Measurements from ENCODE around the gene TMCO4.

Gene TMCO4

GRCh38 chr1:19775317-19775716 lies 24.4 kb downstream of the TMCO4 start:
- DNase-seq, result no peak

GRCh38 chr1:19774180-19774785 lies 25.4 kb downstream of the TMCO4 start:
- no peak for DNase-seq

- DNase-seq, result no peak
These were observed 26.2 kb downstream of the TMCO4 start for GRCh38 chr1:19773485-19773884.

- DNase-seq, result no peak
These were observed 27.7 kb downstream of the TMCO4 start for GRCh38 chr1:19772053-19772452.

- no peak for DNase-seq
These were observed 28.4 kb downstream of the TMCO4 start for GRCh38 chr1:19771350-19771749.

GRCh38 chr1:19770436-19771190 lies 29.1 kb downstream of the TMCO4 start:
- DNase-seq, result no peak

GRCh38 chr1:19769211-19769932 lies 30.3 kb downstream of the TMCO4 start:
- no peak for DNase-seq

- no peak for DNase-seq
These were observed 31.1 kb downstream of the TMCO4 start for GRCh38 chr1:19768353-19769210.

- DNase-seq, result no peak
These were observed 34.1 kb downstream of the TMCO4 start for GRCh38 chr1:19765623-19766022.

GRCh38 chr1:19764848-19765247 lies 34.9 kb downstream of the TMCO4 start:
- DNase-seq, result no peak

- peak; percentile 73 for DNase-seq
These were observed 37.4 kb downstream of the TMCO4 start for GRCh38 chr1:19762175-19762779.

GRCh38 chr1:19759740-19760089 lies 40.0 kb downstream of the TMCO4 start:
- DNase-seq, result no peak

- DNase-seq, result no peak
These were observed 41.4 kb downstream of the TMCO4 start for GRCh38 chr1:19758227-19758830.

GRCh38 chr1:19757641-19758040 lies 42.1 kb downstream of the TMCO4 start:
- no peak for DNase-seq

- DNase-seq, result no peak
These were observed 43.2 kb downstream of the TMCO4 start for GRCh38 chr1:19756480-19756879.

GRCh38 chr1:19754482-19754881 lies 45.2 kb downstream of the TMCO4 start:
- DNase-seq, result no peak

- no peak for DNase-seq
These were observed 47.5 kb downstream of the TMCO4 start for GRCh38 chr1:19752083-19752696.

GRCh38 chr1:19750882-19751276 lies 48.8 kb downstream of the TMCO4 start:
- no peak for DNase-seq

- DNase-seq, result no peak
These were observed 49.4 kb downstream of the TMCO4 start for GRCh38 chr1:19750101-19750881.

GRCh38 chr1:19749685-19750084 lies 50.0 kb downstream of the TMCO4 start:
- DNase-seq, result no peak

- no peak for DNase-seq
These were observed 52.0 kb downstream of the TMCO4 start for GRCh38 chr1:19747761-19748160.
